Measurements from ENCODE around the gene PRTN3.

GRCh38 chr19:843180-843835 is 2.5 kb downstream of the PRTN3 start:
- TF ChIP-seq POLR2A (IDR thresholded peaks at IDR 0.05) (no peak), CTCF (IDR thresholded peaks at IDR 0.05) (no peak)
